A549 (cell line): ENCODE measurements around the gene EML4.
A peak's percentile ranks its signal among the peaks of the same experiment; 100 is the strongest.

ENCODE experiments used
- CHD4 ChIP-seq: fragments of 200-600 bp; sonication (generic); IDR thresholded peaks from 2 replicates; pipeline ENCODE4 v1.6.1; 2016; ENCODE audit warnings: antibody characterized with exemption, mild to moderate bottlenecking, borderline replicate concordance
- CTCF ChIP-seq: fragments of >200 bp; sonication (Bioruptor Twin); formaldehyde crosslinking; IDR thresholded peaks from 3 replicates; pipeline ENCODE4 v1.5.1; 2016
- EP300 ChIP-seq, 2 experiments: fragments of >200 bp; sonication (Bioruptor Twin); formaldehyde crosslinking; IDR thresholded peaks; 2 replicates in 1 of 2; 3 replicates in 1 of 2; pipeline ENCODE4 v1.6.1; 2016 to 2017
- HEYL ChIP-seq: fragments of 250-450 bp; sonication (Bioruptor Pico); IDR thresholded peaks from 2 replicates; pipeline ENCODE4 v1.8.0; 2021; ENCODE audit warnings: mild to moderate bottlenecking, moderate library complexity
- NFE2L2 ChIP-seq: fragments of 150-350 bp; conservative IDR thresholded peaks from 2 replicates; pipeline ENCODE4 v1.6.1; 2014; ENCODE audit warnings: low read length
- NR3C1 ChIP-seq: fragments of >200 bp; sonication (Bioruptor Twin); formaldehyde crosslinking; IDR thresholded peaks from 3 replicates; pipeline ENCODE4 v1.6.1; 2017
- POLR2A ChIP-seq: IDR thresholded peaks from 2 replicates; pipeline ENCODE4 v1.6.1; 2012; ENCODE audit warnings: mild to moderate bottlenecking, low read length
- RARB ChIP-seq: fragments of 250-450 bp; sonication (Bioruptor Pico); IDR thresholded peaks from 2 replicates; pipeline ENCODE4 v1.8.0; 2021; ENCODE audit warnings: mild to moderate bottlenecking, moderate library complexity
- REST ChIP-seq: fragments of 200-600 bp; sonication (generic); IDR thresholded peaks from 2 replicates; pipeline ENCODE4 v1.6.1; 2016; ENCODE audit warnings: antibody characterized with exemption, mild to moderate bottlenecking, moderate library complexity
- RFX5 ChIP-seq: fragments of 450-650 bp; IDR thresholded peaks from 2 replicates; pipeline ENCODE4 v1.7.1; 2014; ENCODE audit warnings: antibody characterized with exemption, mild to moderate bottlenecking, moderate library complexity
- RNF2 ChIP-seq: fragments of 200-600 bp; sonication (generic); IDR thresholded peaks from 2 replicates; pipeline ENCODE4 v1.6.1; 2016; ENCODE audit warnings: low read depth, mild to moderate bottlenecking, antibody characterized with exemption, moderate library complexity, borderline replicate concordance

GRCh38 chr2:42238644-42239288 is 69.6 kb downstream of the EML4 start:
- TF ChIP-seq HEYL (CRISPR knock-in tag) (no peak), CTCF (peak; percentile 80), RARB (CRISPR knock-in tag) (no peak), RFX5 (no peak), POLR2A (no peak), NFE2L2 (no peak), EP300 (IDR thresholded peaks at IDR 0.05) (no peak), CHD4 (no peak), REST (no peak), NR3C1 (no peak), RNF2 (no peak)
